Activated naive CD8-positive, alpha-beta T cell treated with anti-CD3 and anti-CD28 coated beads, Interleukin-2, amount 10 ng/mL, durations not matched to agents 7 days and 5 days (primary cell): ENCODE measurements around the gene KIAA1217. TPM values are rescaled to one million over a fixed set of nuclear protein-coding genes. Genes with fewer than 3 reads are reported as not detected.

ENCODE experiments used
- ATAC-seq: fragments of 150-1000 bp; cut with Tn5 transposase; one replicate; pipeline ENCODE4 v1.10.0; 2021; ENCODE audit warnings: low read depth, moderate library complexity
- POLR2A ChIA-PET: fragments of 350-600 bp; sonication (Branson Sonifier 250); formaldehyde crosslinking; loops from one replicate; lab custom pipeline; 2021; ENCODE audit warnings: antibody characterized with exemption; lab: Charles Lee
- DNase-seq: peaks from one replicate; pipeline ENCODE4 v3.0.0; 2021
- H3K27ac Mint-ChIP-seq: one replicate; pipeline ENCODE4 v1.8.0; 2022; ENCODE audit warnings: mild to moderate bottlenecking, mixed read lengths
- H3K27me3 Mint-ChIP-seq: one replicate; pipeline ENCODE4 v1.8.0; 2022; ENCODE audit warnings: mild to moderate bottlenecking, moderate library complexity, mixed read lengths
- H3K36me3 Mint-ChIP-seq: one replicate; pipeline ENCODE4 v1.8.0; 2021; ENCODE audit warnings: mild to moderate bottlenecking, mixed read lengths
- H3K4me1 Mint-ChIP-seq: one replicate; pipeline ENCODE4 v1.8.0; 2021; ENCODE audit warnings: mixed read lengths
- H3K4me3 Mint-ChIP-seq: one replicate; pipeline ENCODE4 v1.8.0; 2022; ENCODE audit warnings: mild to moderate bottlenecking, moderate library complexity, mixed read lengths
- H3K9me3 Mint-ChIP-seq: one replicate; pipeline ENCODE4 v1.8.0; 2021; ENCODE audit warnings: mixed read lengths
- total RNA-seq, 2 experiments: library from RNA; stranded (reverse); gene quantifications; one replicate each; pipeline ENCODE4 v1.2.3, GENCODE V29; 2021

Gene KIAA1217, protein sequence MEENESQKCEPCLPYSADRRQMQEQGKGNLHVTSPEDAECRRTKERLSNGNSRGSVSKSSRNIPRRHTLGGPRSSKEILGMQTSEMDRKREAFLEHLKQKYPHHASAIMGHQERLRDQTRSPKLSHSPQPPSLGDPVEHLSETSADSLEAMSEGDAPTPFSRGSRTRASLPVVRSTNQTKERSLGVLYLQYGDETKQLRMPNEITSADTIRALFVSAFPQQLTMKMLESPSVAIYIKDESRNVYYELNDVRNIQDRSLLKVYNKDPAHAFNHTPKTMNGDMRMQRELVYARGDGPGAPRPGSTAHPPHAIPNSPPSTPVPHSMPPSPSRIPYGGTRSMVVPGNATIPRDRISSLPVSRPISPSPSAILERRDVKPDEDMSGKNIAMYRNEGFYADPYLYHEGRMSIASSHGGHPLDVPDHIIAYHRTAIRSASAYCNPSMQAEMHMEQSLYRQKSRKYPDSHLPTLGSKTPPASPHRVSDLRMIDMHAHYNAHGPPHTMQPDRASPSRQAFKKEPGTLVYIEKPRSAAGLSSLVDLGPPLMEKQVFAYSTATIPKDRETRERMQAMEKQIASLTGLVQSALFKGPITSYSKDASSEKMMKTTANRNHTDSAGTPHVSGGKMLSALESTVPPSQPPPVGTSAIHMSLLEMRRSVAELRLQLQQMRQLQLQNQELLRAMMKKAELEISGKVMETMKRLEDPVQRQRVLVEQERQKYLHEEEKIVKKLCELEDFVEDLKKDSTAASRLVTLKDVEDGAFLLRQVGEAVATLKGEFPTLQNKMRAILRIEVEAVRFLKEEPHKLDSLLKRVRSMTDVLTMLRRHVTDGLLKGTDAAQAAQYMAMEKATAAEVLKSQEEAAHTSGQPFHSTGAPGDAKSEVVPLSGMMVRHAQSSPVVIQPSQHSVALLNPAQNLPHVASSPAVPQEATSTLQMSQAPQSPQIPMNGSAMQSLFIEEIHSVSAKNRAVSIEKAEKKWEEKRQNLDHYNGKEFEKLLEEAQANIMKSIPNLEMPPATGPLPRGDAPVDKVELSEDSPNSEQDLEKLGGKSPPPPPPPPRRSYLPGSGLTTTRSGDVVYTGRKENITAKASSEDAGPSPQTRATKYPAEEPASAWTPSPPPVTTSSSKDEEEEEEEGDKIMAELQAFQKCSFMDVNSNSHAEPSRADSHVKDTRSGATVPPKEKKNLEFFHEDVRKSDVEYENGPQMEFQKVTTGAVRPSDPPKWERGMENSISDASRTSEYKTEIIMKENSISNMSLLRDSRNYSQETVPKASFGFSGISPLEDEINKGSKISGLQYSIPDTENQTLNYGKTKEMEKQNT (N-terminal part only)
- under 1 TPM in 1 of 2 experiments, not detected in 1; 0.06 TPM for total RNA-seq

DNA sequence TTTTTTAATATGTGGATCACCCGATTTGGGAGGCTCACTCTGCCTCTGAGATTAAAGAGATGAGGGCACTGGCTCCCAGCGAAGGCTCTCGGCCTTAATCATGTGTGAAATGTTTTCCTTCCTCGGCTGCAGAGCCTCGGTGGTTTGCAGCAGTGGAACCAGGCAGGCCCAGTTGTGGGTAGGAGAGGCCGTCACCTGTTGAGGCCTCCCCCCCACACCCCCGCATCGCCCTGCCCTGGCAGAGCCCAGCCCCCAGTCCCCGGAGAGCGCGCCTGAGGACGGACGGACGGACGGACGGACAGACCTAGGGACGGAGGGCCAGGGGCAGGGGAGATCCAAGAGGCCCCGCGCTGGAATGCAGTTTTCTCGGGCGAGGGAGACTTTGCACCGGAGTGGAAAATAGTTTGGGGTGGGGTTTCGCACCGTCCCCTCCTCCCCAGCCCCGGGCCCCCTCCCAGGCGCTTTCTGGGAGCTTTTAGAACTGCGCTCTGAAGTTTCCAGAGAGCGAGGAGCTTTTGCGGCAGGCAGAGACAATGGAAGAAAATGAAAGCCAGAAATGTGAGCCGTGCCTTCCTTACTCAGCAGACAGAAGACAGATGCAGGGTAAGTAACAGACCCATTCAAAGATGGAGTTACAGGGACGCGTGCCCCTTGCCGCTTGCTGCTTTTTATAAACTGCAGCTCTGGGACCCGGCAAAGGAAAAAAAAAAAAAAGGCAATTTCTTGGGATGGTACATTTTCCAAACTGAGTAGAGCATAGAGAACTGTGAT is at the start of gene KIAA1217:
TSS of gene KIAA1217 (plus strand) at position 478 of the 771 bp plus-strand sequence. CDS start at position 534, 56 bp downstream.
- POLR2A ChIA-PET = no interaction called here
- Mint-ChIP-seq H3K27ac (no peak within 1 kb of the TSS), H3K27me3 (peaks cover 11% of the 10 kb centered on the region), H3K36me3 (no peaks in the 10 kb centered on the region), H3K4me3 (peak within 1 kb of the TSS; percentile 73), H3K9me3 (peaks cover 1% of the 10 kb centered on the region), H3K4me1 (peaks cover 11% of the 10 kb centered on the region)
- DNase-seq = no peak
- no peak for ATAC-seq

DNA sequence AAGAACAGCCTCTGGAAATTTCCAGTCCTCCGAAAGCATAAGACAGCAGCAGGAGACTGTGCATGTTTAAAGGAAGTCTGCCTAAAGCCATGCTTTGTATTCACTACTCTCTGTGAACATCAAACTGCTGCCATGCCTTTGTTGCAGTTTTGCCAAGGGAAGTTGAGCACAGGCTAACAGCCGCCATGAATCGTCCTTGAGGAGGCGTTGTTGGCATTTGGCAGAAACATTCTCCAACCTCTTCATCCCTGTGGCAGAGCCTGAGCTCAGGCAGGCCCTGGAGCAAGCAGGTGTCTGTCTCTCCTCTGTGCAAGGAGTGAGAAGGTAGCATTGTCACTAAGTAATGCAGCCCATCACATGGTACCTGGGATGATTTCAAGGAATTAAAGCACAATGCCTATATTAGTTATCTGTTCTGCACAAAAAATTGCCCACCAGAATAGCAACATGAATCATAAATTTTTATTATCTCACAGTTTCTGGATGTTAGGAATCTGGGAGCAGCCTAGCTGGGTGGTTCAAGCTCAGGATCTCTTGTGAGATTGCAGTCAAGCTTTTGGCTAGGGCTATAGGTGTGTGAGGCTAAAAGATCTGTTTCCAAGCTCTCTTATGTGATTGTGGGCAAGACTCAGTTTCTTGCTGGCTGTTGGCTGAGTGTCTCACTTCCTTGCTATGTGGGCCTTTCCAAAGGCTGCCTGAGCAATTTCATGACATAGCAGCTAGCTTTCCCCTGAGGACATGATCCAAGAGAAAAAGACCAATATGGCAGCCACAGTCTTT is 46.5 kb upstream of the KIAA1217 start:
- ATAC-seq (no peak), DNase-seq (no peak)
- Mint-ChIP-seq H3K27me3 (no peaks in the 10 kb centered on the region), H3K4me1 (no peaks in the 10 kb centered on the region), H3K4me3 (no peak overlapping the region), H3K27ac (no peak overlapping the region), H3K9me3 (peaks cover 5% of the 10 kb centered on the region), H3K36me3 (no peaks in the 10 kb centered on the region)
- POLR2A ChIA-PET = no interaction called here

DNA sequence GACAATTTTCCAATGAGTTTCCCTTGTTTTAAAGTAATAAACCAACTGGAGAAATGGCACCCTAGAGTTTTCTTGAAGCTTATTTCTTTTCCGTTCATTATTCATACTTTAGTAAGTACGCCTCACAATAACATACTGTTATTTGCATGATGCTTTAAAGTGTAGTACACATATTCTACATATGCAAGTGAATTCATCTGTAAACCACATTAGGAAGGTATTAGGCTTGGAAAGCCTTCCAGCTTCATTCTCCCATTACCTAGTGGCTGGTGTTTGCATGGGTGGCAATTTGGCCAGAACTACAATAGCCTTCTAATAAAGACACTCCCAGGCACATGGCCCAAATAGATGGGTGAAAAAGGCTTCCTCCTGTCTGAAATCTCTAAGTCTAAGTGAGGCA is 45.5 kb upstream of the KIAA1217 start:
- H3K4me1 Mint-ChIP-seq = no peaks in the 10 kb centered on the region
- no peaks in the 10 kb centered on the region for H3K27me3 Mint-ChIP-seq
- ATAC-seq (no peak), DNase-seq (no peak)
- no peak overlapping the region for H3K4me3 Mint-ChIP-seq
- H3K27ac Mint-ChIP-seq = no peak overlapping the region
- H3K36me3 Mint-ChIP-seq = no peaks in the 10 kb centered on the region
- peaks cover 2% of the 10 kb centered on the region for H3K9me3 Mint-ChIP-seq
- POLR2A ChIA-PET = no interaction called here

DNA sequence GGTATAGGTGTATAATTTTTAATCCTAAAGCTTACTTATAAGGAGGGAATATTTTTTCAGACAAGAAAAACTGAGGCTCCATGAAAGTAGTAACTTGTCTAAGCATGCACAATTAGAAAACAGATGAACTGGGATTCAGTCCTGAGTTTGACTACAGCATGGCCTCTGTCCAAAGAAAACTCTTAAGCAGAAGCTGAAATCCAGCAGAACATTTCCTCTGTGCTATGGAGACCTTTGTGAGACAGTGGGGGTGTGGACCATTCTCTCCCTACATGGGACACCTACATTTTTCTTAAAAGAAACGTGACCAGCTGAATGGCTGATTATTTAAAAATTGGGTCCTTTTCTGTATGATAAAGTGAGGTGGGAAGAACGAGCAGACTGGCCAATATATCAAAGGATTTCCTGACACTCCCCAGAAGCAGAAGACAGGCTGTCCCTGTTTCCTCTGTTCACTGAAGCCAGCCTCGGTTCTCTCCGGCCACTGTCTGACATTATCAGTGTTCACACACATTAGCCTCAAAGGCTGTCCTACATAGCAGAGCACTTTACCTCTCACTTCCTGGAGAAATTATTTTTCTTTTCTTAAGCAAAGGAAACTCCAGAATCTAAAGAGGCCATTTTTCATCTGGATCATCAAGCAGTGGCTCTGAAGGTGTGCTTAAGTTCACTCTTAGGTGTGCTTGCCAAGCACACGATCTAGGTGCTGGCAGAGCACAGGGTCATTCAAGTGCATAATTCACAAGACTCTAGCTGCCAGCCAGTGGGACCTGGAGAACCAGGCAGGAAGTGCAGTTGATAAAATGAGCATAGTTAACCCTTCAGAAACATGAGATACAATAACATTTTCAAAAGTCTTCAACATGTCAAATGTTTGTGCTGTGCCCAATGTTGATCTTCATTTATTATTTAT is 40.4 kb upstream of the KIAA1217 start:
- H3K36me3 Mint-ChIP-seq = no peaks in the 10 kb centered on the region
- no peaks in the 10 kb centered on the region for H3K27me3 Mint-ChIP-seq
- no peaks in the 10 kb centered on the region for H3K4me1 Mint-ChIP-seq
- POLR2A ChIA-PET = no interaction called here
- H3K9me3 Mint-ChIP-seq = peaks cover 2% of the 10 kb centered on the region
- H3K4me3 Mint-ChIP-seq = no peak overlapping the region
- ATAC-seq (no peak), DNase-seq (no peak)
- no peak overlapping the region for H3K27ac Mint-ChIP-seq

DNA sequence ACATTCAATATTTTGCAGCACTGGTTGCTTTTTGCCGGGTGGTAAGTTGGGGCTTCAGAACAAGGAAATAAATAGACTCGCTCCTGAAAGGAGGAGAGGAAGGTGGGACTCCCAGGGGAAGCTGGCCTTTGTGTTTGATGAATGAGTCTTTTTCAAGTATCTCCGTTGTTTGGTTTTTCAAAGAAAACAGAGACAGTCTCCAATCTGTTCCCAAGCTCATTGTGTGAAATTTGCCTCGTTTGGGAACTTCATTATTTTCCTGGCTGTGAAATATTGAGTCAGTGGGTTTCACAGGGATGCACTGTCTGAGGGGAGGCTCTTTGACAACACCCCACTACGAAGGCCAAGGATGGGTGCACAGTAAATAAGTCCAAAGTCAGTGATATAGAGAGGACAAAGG is 38.7 kb upstream of the KIAA1217 start:
- ATAC-seq (no peak), DNase-seq (no peak)
- Mint-ChIP-seq H3K27ac (no peak overlapping the region), H3K36me3 (no peaks in the 10 kb centered on the region), H3K4me1 (no peaks in the 10 kb centered on the region), H3K27me3 (no peaks in the 10 kb centered on the region), H3K9me3 (no peaks in the 10 kb centered on the region), H3K4me3 (no peak overlapping the region)
- POLR2A ChIA-PET = no interaction called here

DNA sequence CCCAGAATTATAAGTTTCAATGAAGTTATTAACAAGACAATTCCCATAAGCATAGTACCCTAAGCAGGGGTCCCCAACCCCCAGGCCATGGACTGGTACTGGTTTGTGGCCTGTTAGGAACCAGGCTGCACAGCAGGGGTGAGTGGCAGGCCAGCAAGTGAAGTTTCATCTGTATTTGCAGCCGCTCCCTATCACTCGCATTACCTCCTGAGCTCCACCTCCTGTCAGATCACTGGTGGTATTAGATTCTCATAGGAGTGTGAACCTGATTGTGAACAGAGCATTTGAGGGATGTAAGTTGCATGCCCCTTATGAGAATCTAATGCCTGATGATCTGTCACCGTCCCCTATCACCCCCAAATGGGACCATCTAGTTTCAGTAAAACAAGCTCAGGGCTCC is 36.0 kb upstream of the KIAA1217 start:
- H3K4me3 Mint-ChIP-seq = no peak overlapping the region

DNA sequence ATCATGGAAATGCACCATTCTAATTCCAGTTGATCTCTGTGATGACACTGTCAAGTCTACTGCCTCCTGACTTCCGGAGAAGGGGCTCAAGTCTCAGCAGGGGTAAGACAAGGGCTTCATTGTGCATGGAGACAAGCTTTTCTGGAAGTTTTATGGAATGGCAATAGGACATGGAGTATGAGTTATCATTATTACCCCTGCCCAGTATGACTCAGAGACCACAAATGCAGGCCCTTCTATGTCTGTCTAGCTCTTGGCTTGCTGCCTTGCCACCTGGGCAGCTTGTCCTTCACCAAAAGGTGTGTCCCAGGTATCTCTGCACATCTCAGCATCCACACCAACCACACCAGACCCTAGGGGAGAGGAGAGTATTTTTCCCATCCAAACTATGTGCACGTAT is 34.9 kb upstream of the KIAA1217 start:
- DNase-seq (no peak), ATAC-seq (no peak)
- no peak overlapping the region for H3K4me3 Mint-ChIP-seq
- no peaks in the 10 kb centered on the region for H3K9me3 Mint-ChIP-seq
- H3K36me3 Mint-ChIP-seq = no peaks in the 10 kb centered on the region
- no peak overlapping the region for H3K27ac Mint-ChIP-seq
- POLR2A ChIA-PET = no interaction called here
- H3K4me1 Mint-ChIP-seq = no peaks in the 10 kb centered on the region
- H3K27me3 Mint-ChIP-seq = no peaks in the 10 kb centered on the region

More for the DNA sequence above, 36.0 kb upstream of the KIAA1217 start:
- no peak for ATAC-seq
- DNase-seq = no peak
- POLR2A ChIA-PET = no interaction called here
- H3K4me1 Mint-ChIP-seq = no peaks in the 10 kb centered on the region
- H3K36me3 Mint-ChIP-seq = no peaks in the 10 kb centered on the region
- no peak overlapping the region for H3K27ac Mint-ChIP-seq
- H3K27me3 Mint-ChIP-seq = no peaks in the 10 kb centered on the region
- H3K9me3 Mint-ChIP-seq = no peaks in the 10 kb centered on the region

DNA sequence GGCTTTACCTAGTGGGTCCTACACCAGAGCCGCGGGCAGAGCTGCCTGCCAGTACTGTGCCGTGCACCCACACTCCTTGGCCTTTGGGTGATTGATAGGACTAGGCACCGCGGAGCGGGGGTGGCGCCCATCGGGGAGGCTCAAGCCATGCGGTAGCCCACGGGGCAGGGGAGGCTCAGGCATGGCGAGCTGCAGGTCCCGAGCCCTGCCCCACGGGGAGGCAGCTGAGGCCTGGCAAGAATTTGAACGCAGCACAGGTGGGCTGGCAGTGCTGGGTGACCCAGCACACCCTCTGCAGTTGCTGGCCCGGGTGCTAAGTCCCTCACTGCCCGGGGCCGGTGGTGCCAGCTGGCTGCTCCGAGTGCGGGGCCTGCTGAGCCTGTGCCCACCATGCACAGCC is 32.3 kb upstream of the KIAA1217 start:
- no peak overlapping the region for H3K4me3 Mint-ChIP-seq
- H3K9me3 Mint-ChIP-seq = no peaks in the 10 kb centered on the region
- H3K27ac Mint-ChIP-seq = no peak overlapping the region
- ATAC-seq (no peak), DNase-seq (no peak)
- H3K27me3 Mint-ChIP-seq = no peaks in the 10 kb centered on the region
- H3K4me1 Mint-ChIP-seq = no peaks in the 10 kb centered on the region
- no peaks in the 10 kb centered on the region for H3K36me3 Mint-ChIP-seq
- POLR2A ChIA-PET = no interaction called here

DNA sequence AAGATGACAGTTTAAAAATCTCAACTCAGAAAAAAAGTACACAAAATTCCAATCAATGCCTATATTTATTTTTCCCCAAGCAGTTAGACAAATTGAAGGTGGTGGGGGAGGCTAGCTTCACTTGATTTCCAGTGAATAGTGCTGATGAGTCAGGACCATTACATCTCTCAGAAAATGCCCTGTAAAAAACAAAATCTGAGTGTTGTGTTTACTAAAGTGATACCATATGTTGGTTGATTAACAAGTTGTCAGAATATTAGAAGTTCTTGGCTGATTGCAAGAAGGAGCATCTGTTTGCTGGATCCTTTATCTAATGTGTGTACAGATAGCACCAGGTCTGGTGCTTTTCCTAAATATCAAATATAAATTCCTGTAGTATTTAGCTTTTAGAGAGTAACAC is 31.3 kb upstream of the KIAA1217 start:
- no peaks in the 10 kb centered on the region for H3K9me3 Mint-ChIP-seq
- POLR2A ChIA-PET = no interaction called here
- ATAC-seq = no peak
- no peak for DNase-seq
- no peak overlapping the region for H3K27ac Mint-ChIP-seq
- H3K4me1 Mint-ChIP-seq = no peaks in the 10 kb centered on the region
- H3K36me3 Mint-ChIP-seq = no peaks in the 10 kb centered on the region
- no peaks in the 10 kb centered on the region for H3K27me3 Mint-ChIP-seq
- no peak overlapping the region for H3K4me3 Mint-ChIP-seq

DNA sequence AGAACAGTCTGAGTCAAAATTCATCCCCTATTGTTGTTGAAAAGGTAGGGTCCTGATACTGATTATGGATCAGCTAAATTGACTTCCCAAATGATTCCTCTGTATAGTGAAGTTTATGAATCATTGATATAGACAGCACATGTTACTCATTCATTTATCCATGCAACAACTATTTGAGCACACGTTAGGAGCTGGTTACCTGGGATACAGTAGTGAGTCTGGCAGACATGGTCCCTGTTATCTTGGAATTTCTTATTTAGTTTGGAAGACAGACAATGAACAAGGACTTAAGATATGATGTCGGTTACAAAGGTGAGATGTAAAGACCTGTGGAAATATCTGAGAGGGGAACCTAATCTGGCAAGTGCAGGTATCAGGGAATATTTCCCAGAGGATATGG is 28.0 kb upstream of the KIAA1217 start:
- ATAC-seq = no peak
- H3K4me3 Mint-ChIP-seq = no peak overlapping the region

DNA sequence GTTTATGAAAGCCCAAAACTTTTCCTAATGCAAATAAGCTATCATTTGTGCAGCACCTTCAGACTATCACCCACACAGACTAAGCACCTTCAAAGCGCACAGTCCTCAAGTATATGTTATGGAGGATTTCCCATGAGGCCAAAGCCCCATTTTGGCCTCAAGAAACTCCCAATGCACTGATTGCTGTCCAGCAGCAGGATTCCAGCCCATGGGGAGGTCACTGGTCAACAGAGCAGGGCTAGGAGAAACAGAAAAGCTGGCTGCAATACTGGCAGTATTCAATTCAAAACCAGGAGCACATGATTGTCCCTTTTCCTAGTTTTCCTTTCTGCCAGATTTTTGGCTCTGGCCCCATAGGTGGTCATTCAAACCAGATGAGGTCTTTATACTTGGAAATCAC is 24.5 kb upstream of the KIAA1217 start:
- Mint-ChIP-seq H3K9me3 (no peaks in the 10 kb centered on the region), H3K4me3 (no peak overlapping the region), H3K27ac (no peak overlapping the region), H3K27me3 (no peaks in the 10 kb centered on the region), H3K4me1 (no peaks in the 10 kb centered on the region), H3K36me3 (no peaks in the 10 kb centered on the region)
- POLR2A ChIA-PET = no interaction called here
- ATAC-seq = no peak
- no peak for DNase-seq

More for the DNA sequence above, 28.0 kb upstream of the KIAA1217 start:
- Mint-ChIP-seq H3K4me1 (no peaks in the 10 kb centered on the region), H3K36me3 (no peaks in the 10 kb centered on the region), H3K27me3 (no peaks in the 10 kb centered on the region), H3K27ac (no peak overlapping the region), H3K9me3 (no peaks in the 10 kb centered on the region)
- no peak for DNase-seq
- POLR2A ChIA-PET = no interaction called here
